Pulmonary artery endothelial cell (primary cell): ENCODE data around the gene C8G. TPM values are rescaled to one million over a fixed set of nuclear protein-coding genes. Genes with fewer than 3 reads are reported as not detected.

Source experiments
- DNase-seq: peaks from one replicate; pipeline ENCODE4 v3.0.0-alpha.2; 2011; ENCODE audit warnings: low read depth, low spot score
- total RNA-seq: library from RNA; depleted of rRNA; stranded (reverse); fragments of >200 nt; gene quantifications from 2 replicates; pipeline ENCODE4 v1.2.3, GENCODE V29; 2014

The C8G gene
- total RNA-seq, 1 donor from 2014 or later: not detected

DNA sequence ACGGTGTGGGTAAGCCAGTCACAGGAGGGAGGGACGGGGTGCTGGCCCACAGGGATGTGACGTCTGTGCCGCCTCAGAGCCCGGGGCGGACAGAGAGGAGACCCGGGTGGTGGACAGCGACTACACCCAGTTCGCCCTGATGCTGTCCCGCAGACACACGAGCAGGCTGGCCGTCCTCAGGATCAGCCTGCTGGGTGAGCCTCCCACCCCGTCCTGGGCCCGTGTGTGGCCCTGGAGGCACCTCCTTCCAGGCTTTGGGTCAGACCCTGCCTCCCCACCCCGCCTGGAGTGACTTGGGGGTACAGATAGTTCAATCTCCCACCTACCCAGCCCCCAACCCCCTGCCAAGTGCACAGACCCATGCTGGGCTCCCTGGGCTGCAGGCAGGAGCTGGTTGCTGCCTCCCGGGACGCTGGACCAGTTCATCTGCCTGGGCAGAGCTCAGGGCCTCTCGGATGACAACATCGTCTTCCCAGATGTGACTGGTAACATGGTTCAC lies 8.8 kb downstream of the C8G start:
- DNase-seq: no peak

DNA sequence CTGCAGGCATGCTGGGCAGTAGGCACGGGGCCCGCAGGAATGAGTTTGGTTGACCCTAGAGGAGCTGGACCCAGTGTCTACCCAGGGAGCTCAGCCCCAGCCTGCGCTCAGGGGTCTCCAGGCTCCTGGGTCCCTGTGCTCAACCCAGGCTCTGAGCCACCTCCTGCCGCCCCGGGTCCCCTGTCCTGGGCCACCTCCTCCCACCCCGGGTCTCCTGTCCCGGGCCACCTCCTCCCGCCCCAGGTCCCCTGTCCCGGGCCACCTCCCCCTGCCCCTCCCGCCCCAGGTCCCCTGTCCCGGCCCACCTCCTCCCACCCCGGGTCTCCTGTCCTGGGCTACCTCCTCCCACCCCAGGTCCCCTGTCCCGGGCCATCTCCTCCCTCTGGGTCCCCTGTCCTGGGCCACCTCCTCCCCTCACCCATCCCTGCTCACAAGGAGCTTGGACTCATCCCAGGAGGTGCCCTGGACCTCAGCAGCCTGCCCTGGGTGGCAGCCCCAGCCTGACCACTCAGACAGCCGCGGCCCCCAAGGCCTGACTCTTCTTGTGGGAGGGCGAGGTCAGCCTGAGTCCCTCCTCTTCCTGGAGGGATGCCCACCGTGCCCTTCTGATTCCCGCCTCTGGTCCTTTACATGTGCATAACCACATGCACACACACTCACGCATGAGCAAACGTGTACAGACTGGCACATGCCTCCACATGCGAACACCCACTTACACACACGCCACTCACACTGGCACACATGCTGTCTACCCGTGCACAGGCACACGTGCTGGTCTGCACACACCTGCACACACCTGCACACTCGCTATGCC lies 9.4 kb downstream of the C8G start:
- no peak for DNase-seq

DNA sequence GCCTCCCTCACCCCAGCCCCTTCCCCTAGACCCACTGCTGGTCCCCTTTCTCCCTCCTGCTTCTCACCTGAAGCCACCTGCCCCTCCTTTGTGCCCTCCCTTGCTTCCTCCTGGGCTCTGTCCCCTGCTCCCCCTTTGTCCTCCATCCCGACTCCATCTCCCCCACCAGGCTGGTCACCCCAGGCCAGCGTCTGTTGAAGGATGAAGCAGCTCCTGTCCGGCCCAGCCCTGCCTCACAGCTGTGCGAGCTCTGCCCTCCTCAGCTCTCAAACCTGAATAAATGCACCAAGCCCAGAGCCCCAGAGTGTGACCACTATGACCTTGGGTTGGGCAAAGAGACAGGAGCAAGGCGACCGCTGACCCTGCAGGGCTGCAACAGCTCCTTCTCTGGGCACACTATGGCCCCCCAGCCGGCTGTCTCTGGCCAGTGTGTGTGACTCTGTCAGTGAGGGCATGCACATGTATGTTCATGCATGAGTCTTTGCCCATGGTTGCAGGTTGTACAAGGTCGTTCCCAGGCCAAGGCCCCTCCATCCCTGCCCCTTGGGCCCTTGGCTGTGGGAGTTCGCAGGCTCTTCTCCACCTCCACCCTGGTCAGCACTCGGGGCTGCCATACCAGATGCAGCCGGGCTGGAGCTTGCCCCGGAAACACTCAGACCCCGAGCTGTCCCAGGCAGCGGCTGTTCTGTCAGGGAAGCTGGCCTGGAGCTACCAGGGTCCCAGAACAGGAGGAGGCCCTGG lies 10.3 kb downstream of the C8G start:
- no peak for DNase-seq

DNA sequence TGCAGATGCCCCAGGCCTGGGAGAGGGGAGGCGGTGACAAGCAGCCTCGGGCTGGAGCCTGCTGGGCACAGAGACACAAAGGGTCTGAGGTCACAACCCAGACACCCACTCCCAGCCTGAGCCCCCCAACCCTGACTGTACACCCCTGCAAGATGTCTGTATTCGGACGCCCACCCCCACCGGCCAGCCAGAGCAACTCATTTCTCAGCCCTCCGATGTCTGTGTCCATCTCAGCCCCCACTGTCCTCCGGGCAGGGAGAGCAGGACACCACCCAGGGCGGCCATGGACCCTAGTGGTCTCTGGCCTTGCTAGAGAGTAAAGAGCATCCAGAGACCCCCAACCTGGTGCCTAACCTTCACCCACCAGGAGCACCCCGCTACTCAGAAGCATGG lies 10.9 kb downstream of the C8G start:
- DNase-seq: no peak

DNA sequence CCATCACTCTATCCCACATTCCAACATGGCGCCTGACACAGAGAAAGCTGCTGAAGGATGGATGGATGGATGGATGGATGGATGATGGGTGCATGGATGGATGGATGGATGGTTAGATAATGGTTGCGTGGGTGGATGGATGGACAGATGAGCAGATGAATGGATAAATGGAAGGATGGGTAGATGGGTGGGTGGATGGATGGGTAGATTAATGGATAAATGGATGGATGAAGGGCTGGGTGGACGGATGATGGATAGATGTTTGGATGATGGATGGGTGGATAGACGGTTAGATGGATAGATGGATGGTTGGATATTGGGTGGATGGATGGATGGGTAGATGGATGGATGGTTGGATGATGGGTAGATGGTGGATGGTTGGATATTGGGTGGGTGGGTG lies 11.6 kb downstream of the C8G start:
- DNase-seq: no peak

DNA sequence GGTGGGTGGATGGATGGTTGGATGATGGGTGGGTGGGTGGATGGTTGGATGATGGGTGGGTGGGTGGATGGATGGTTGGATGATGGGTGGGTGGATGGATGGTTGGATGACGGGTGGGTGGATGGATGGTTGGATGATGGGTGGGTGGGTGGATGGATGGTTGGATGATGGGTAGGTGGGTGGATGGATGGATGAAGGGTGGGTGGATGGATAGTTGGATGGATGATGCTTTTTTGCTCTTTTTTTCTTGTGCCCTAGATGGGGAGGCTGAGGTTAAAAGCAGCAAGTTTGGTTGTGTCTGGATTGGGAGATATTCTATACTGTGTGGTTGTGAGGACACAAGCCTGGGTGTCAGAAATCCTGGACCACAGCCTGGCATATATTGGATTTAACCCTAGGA lies 12.4 kb downstream of the C8G start:
- DNase-seq: no peak

DNA sequence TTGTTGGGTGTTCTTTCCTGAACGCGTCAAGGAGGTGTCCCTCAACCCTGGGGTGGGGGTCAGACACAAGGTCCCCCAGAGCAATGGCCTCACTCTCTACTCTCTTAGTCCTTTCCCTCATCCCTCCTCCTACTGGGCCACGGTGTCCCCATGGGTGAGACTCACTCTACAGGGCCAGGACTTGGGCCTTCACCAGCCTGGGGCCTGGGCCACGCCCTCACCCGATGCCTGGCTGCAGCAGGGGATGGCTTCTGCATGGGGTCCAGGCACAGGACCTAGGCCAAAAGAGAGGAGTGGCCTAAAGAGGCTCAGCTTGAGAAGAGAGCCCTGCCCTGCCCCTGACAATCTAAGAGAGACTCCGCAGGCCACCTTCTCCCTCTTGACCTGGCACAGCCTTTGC lies 12.9 kb downstream of the C8G start:
- DNase-seq: no peak

DNA sequence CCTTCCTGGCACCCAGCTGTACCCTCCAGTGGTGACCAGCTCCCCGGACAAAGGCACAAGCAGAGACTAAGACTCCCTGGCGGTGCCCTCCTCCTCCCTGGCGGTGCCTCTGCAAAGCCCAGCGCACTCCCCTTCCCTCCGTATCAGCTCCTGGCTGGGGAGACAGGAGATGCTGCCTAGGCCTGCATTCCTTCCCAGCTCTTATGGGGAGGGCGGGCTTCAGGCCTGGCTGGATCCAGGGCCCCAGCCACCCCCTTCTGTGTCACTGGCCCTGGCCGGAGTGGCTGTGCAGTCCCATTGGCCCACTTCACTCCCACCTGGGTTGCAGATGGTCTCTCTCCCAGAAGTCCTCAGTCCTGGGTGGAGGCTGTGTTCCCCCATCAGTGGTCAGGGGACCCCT lies 13.4 kb downstream of the C8G start:
- DNase-seq: no peak

DNA sequence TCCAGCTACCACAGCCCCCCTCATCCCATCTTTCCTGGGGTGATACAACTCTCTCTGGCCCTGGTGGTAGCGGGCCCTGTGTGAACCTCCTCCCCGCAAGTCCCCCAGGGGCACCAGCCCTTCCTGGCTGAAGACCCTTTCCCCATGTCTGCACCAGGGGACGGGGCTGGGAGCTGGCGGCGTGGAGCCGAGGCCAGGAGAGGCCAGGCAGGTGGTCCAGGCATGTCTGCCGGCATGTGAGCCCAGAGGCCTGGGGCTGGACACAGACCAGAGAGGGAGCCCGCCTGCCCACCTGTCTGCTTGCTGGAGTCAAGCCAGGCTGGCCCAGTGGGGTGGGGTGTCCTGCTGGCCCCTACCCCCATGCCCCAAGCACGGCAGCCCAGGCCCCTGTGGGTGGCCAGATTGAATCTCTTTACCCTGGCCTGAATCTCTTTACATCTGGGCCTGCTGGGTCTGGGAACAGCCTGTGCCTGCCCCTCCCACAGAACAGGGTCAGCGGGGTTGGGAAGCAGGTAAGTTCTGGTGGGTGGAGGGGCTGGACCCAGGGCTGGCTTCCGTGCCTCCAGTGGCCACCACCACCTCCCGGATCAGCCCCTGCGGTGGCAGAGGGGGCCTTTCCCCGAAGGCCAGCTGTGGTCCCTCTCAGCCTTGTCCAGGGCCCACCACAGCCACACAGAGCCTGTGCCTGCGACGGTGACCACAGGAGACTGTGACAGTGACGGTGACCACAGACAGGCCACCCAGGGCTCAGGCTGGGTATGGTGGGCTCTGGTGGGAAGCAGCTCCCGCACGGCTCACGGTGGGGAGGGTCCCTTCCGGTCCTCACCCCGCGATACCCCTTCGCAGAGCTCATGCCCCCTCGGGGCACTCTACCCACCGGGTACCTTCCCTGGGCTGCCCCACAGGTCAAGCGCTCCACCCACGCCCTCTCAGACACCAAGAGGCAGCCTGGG lies 14.1 kb downstream of the C8G start:
- DNase-seq: no peak

GRCh38 chr9:136960212-136960937 lies 15.3 kb downstream of the C8G start:
- DNase-seq: no peak

DNA sequence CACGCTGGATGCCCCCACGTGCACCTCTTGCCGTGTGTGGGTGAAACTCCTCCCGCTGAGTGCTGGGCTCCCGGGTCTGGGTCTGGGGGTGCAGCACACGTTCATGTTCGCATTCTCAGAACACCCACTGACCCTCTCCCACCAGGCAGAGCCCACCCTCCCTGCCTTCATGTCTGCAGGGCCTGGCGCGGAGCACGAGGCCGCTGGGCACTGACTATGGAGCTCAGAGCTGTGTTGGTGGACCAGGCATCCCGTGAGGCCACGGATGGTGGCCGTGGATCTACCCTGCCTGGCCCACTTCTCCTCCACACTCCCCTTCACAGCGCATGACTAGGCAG lies 15.9 kb downstream of the C8G start:
- no peak for DNase-seq

GRCh38 chr9:136961279-136962065 lies 16.4 kb downstream of the C8G start:
- DNase-seq: no peak

GRCh38 chr9:136962163-136962562 lies 17.1 kb downstream of the C8G start:
- DNase-seq: no peak

- DNase-seq: no peak
Observed at GRCh38 chr9:136962701-136963248, 17.7 kb downstream of the C8G start.

DNA sequence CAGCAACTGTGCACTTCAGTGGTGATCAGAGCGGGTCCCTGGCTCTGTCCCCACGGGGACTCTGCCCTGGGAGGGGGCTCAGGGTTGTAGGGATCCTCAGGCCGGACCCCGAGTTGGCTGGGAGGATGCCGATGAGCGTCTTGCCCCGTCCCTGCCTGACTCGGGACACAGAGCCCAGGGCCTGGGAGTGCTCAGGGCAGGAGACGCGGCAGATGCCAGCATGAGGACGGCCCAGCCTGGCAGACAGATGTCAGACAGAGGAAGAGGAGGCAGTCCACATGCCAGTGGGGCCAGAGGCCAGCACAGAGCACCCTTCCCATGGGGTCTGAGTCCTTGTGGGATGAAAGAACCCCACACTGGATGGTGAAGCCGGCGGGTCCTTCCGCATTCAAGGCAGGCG lies 18.3 kb downstream of the C8G start:
- DNase-seq: no peak

DNA sequence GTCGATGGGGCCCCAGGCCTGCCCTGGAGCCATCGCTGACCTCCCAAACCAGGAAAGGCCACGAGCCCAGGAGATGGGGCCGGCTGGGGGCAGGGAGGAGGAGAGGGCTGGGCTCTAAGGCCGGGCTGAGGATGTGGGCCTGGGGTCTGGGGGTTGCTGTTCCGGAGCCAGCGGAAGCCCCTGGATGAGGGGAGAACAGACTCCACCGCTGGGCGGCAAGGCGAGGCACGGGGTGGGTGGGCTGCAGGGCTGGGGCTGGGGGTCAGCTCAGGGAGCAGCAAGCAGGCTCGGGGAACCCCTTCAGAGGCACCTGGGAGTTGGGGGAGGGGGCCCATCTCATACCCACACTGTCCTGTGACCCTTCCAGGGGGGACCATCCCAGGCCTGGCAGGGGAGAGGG lies 18.7 kb downstream of the C8G start:
- no peak for DNase-seq

GRCh38 chr9:136964171-136964689 lies 19.2 kb downstream of the C8G start:
- DNase-seq: no peak

GRCh38 chr9:136964833-136965422 lies 19.9 kb downstream of the C8G start:
- DNase-seq: no peak

GRCh38 chr9:136965771-136966484 lies 20.9 kb downstream of the C8G start:
- DNase-seq: no peak
